ENCODE results near the gene RPS6KL1. TPM values are rescaled to one million over a fixed set of nuclear protein-coding genes. Genes with fewer than 3 reads are reported as not detected.

The RPS6KL1 gene
- total RNA-seq, 1 experiment from 2014 or later: 17.9 TPM

DNA sequence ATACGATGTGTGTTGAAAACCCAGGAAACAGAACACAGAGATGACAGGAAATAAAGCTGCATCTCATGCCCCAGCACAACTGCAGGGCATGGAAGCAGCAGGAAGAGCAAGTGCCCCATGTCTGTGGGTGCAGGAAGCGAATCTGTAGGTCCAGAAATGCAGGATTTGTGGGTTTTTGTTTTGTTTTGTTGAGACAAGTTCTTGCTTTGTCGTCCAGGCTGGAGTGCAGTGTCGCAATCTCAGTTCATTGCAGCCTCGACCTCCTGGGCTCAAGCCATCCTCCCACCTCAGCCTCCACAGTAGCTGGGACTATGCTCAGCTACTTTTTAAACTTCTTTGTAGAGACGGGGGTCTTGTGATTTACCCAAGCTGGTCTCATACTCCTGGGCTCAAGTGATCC, 6.2 kb upstream of the RPS6KL1 start:
- no peaks in the 10 kb centered on the region for H3K9me2 ChIP-seq (replicated peaks; ENCODE audit: low read length)
- no peak overlapping the region for H3K4me3 ChIP-seq (ENCODE audit: low read length)
- no peaks in the 10 kb centered on the region for H4K20me1 ChIP-seq (ENCODE audit: low read length)
- no peak overlapping the region for H2AFZ ChIP-seq (ENCODE audit: low read length)
- no peaks in the 10 kb centered on the region for H3K79me2 ChIP-seq (ENCODE audit: low read length)
- CTCF ChIA-PET: no interaction called here
- DNase-seq (no peak), ATAC-seq (no peak)
- BruUV-seq (replicated peaks): no TSS peak
- no peak overlapping the region for H3K27ac ChIP-seq (ENCODE audit: low read length)
- no peaks in the 10 kb centered on the region for H3K9me3 ChIP-seq (ENCODE audit: low read length)
- peaks cover 3% of the 10 kb centered on the region; the same call in 1 of the 2 replicates for H3K4me1 ChIP-seq (ENCODE audit: insufficient read depth, low read length)
- no peak overlapping the region for H3K9ac ChIP-seq (ENCODE audit: low read length)
- POLR2A ChIA-PET (ENCODE audit: unreplicated experiment): no interaction called here
- no peaks in the 10 kb centered on the region for H3K36me3 ChIP-seq (ENCODE audit: low read depth, low read length)
- no peak overlapping the region for H3K4me2 ChIP-seq (ENCODE audit: low read length)
- H3K27me3 ChIP-seq (ENCODE audit: low read length): no peaks in the 10 kb centered on the region
- TF ChIP-seq, protein P1, sequence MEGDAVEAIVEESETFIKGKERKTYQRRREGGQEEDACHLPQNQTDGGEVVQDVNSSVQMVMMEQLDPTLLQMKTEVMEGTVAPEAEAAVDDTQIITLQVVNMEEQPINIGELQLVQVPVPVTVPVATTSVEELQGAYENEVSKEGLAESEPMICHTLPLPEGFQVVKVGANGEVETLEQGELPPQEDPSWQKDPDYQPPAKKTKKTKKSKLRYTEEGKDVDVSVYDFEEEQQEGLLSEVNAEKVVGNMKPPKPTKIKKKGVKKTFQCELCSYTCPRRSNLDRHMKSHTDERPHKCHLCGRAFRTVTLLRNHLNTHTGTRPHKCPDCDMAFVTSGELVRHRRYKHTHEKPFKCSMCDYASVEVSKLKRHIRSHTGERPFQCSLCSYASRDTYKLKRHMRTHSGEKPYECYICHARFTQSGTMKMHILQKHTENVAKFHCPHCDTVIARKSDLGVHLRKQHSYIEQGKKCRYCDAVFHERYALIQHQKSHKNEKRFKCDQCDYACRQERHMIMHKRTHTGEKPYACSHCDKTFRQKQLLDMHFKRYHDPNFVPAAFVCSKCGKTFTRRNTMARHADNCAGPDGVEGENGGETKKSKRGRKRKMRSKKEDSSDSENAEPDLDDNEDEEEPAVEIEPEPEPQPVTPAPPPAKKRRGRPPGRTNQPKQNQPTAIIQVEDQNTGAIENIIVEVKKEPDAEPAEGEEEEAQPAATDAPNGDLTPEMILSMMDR (conservative IDR thresholded peaks at IDR 0.05; ENCODE audit: low read depth, low read length): no peak
- TF ChIP-seq EZH2 (IDR thresholded peaks at IDR 0.05; ENCODE audit: low read length, unreplicated experiment) (no peak), EZH2phosphoT487 (IDR thresholded peaks at IDR 0.05; ENCODE audit: borderline replicate concordance, low read length) (no peak)
- no peaks in the 10 kb centered on the region for H3F3A ChIP-seq (ENCODE audit: low read length, unreplicated experiment)
- intact Hi-C loops (cut with micrococcal nuclease): no loop called here

DNA sequence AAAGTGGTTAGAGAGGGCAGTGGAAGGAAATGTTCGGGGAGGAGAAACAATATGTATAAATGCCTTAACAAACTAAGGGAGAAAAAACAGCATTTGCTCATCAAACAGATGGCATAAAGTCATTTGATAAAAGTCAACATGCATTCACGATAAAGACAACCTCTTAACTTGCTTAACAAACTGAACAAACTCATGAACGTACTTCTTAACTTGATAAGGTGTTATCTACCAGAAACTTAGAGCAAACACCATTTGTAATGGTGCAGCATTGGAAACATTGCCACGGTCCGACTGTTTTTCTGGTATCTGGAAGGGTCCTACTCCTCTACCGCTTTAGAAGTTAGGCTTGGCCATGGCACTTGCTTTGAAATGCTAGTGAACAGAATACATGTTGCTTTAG, 4.2 kb upstream of the RPS6KL1 start:
- H3K27ac ChIP-seq (ENCODE audit: low read length): no peak overlapping the region
- no peaks in the 10 kb centered on the region for H3F3A ChIP-seq (ENCODE audit: low read length, unreplicated experiment)
- H3K9me2 ChIP-seq (replicated peaks; ENCODE audit: low read length): no peaks in the 10 kb centered on the region
- H3K9ac ChIP-seq (ENCODE audit: low read length): no peak overlapping the region
- intact Hi-C loops (cut with micrococcal nuclease): no loop called here
- no peak for DNase-seq
- no peak overlapping the region for H3K4me2 ChIP-seq (ENCODE audit: low read length)
- no peaks in the 10 kb centered on the region for H4K20me1 ChIP-seq (ENCODE audit: low read length)
- H3K9me3 ChIP-seq (ENCODE audit: low read length): no peaks in the 10 kb centered on the region
- no peaks in the 10 kb centered on the region for H3K79me2 ChIP-seq (ENCODE audit: low read length)
- peaks cover 3% of the 10 kb centered on the region; the same call in 1 of the 2 replicates for H3K4me1 ChIP-seq (ENCODE audit: insufficient read depth, low read length)
- no TSS peak for BruUV-seq (replicated peaks)
- no peak overlapping the region for H3K4me3 ChIP-seq (ENCODE audit: low read length)
- H2AFZ ChIP-seq (ENCODE audit: low read length): no peak overlapping the region
- ATAC-seq: no peak
- CTCF ChIA-PET: no interaction called here
- TF ChIP-seq EZH2phosphoT487 (IDR thresholded peaks at IDR 0.05; ENCODE audit: borderline replicate concordance, low read length) (no peak), EZH2 (IDR thresholded peaks at IDR 0.05; ENCODE audit: low read length, unreplicated experiment) (no peak)
- TF ChIP-seq, protein P1 (conservative IDR thresholded peaks at IDR 0.05; ENCODE audit: low read depth, low read length): no peak
- H3K36me3 ChIP-seq (ENCODE audit: low read depth, low read length): no peaks in the 10 kb centered on the region
- POLR2A ChIA-PET (ENCODE audit: unreplicated experiment): interaction anchor here (0.7 kb wide), 1 partner anchor 149 kb away, joined by 4 read pairs; no protein-coding TSS in a partner anchor
- H3K27me3 ChIP-seq (ENCODE audit: low read length): no peaks in the 10 kb centered on the region

DNA sequence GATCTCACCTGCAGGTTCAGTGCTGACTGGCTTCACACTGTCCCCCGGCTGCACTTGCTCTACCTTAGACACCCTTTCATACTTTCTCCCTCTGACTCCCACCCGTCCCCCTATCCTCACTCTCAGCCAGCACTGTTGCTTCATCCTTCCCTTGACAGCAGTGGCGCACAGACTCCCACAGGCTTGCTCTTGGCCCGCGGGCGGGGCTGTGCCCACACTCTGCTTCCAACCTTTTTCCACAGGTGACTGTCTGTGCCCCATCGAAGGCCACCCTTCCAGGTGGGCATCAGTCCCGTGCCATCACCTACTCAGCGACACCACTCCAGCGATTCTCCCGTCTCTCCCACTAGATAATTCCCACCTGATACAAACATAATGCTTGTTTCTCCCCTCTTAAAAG, 1.0 kb upstream of the RPS6KL1 start:
- no TSS peak for BruUV-seq (replicated peaks)
- TF ChIP-seq EZH2 (IDR thresholded peaks at IDR 0.05; ENCODE audit: low read length, unreplicated experiment) (no peak), EZH2phosphoT487 (IDR thresholded peaks at IDR 0.05; ENCODE audit: borderline replicate concordance, low read length) (no peak)
- TF ChIP-seq, protein P1 (conservative IDR thresholded peaks at IDR 0.05; ENCODE audit: low read depth, low read length): no peak
- POLR2A ChIA-PET (ENCODE audit: unreplicated experiment): no interaction called here
- ATAC-seq: no peak
- CTCF ChIA-PET: no interaction called here
- H3K27me3 ChIP-seq (ENCODE audit: low read length): no peaks in the 10 kb centered on the region
- no peaks in the 10 kb centered on the region for H3K79me2 ChIP-seq (ENCODE audit: low read length)
- no peaks in the 10 kb centered on the region for H4K20me1 ChIP-seq (ENCODE audit: low read length)
- DNase-seq: no peak
- no peak overlapping the region for H3K9ac ChIP-seq (ENCODE audit: low read length)
- H3K4me3 ChIP-seq (ENCODE audit: low read length): no peak overlapping the region
- H3F3A ChIP-seq (ENCODE audit: low read length, unreplicated experiment): no peaks in the 10 kb centered on the region
- no peaks in the 10 kb centered on the region for H3K36me3 ChIP-seq (ENCODE audit: low read depth, low read length)
- H3K4me2 ChIP-seq (ENCODE audit: low read length): no peak overlapping the region
- no peak overlapping the region for H3K27ac ChIP-seq (ENCODE audit: low read length)
- intact Hi-C loops (cut with micrococcal nuclease): no loop called here
- H3K9me2 ChIP-seq (replicated peaks; ENCODE audit: low read length): no peaks in the 10 kb centered on the region
- no peak overlapping the region for H2AFZ ChIP-seq (ENCODE audit: low read length)
- peaks cover 15% of the 10 kb centered on the region; the same call in 1 of the 2 replicates for H3K4me1 ChIP-seq (ENCODE audit: insufficient read depth, low read length)
- H3K9me3 ChIP-seq (ENCODE audit: low read length): no peaks in the 10 kb centered on the region
